AG10803 (cell line): ENCODE measurements around the gene TMEM163.

Experiments
- DNase-seq: peaks from one replicate; pipeline ENCODE4 v3.0.0; 2010; ENCODE audit warnings: low read depth
- H3K4me3 ChIP-seq: 2 replicates; pipeline ENCODE4 v1.5.1; 2011; ENCODE audit warnings: mild to moderate bottlenecking, low read length, control low read depth
- CTCF ChIP-seq: conservative IDR thresholded peaks from 2 replicates; pipeline ENCODE4 v1.5.1; 2011; ENCODE audit warnings: mild to moderate bottlenecking, low read length, control low read depth, inconsistent platforms

TMEM163 gene

GRCh38 chr2:134470561-134471168 lies 248.1 kb downstream of the TMEM163 start:
- no peak overlapping the region for H3K4me3 ChIP-seq
- DNase-seq = no peak

GRCh38 chr2:134469516-134470115 lies 249.2 kb downstream of the TMEM163 start:
- no peak for DNase-seq
- TF ChIP-seq CTCF = no peak
- no peak overlapping the region for H3K4me3 ChIP-seq

More at GRCh38 chr2:134470561-134471168, 248.1 kb downstream of the TMEM163 start:
- no peak for TF ChIP-seq CTCF

- DNase-seq = no peak
- no peak overlapping the region for H3K4me3 ChIP-seq
- no peak for TF ChIP-seq CTCF
Measured at GRCh38 chr2:134468776-134469175, 250.0 kb downstream of the TMEM163 start.

- DNase-seq = no peak
- H3K4me3 ChIP-seq = no peak overlapping the region
- TF ChIP-seq CTCF = no peak
Measured at GRCh38 chr2:134468164-134468563, 250.6 kb downstream of the TMEM163 start.

- no peak overlapping the region for H3K4me3 ChIP-seq
- no peak for DNase-seq
- TF ChIP-seq CTCF = no peak
Measured at GRCh38 chr2:134466141-134466540, 252.7 kb downstream of the TMEM163 start.

GRCh38 chr2:134465228-134466105 lies 253.3 kb downstream of the TMEM163 start:
- TF ChIP-seq CTCF = no peak
- no peak overlapping the region for H3K4me3 ChIP-seq
- no peak for DNase-seq
